ENCODE data around the gene ALDH1L2. TPM values are rescaled to one million over a fixed set of nuclear protein-coding genes. Genes with fewer than 3 reads are reported as not detected.

Gene ALDH1L2
- total RNA-seq, 1 donor from 2014 or later, result 68.9 TPM

DNA sequence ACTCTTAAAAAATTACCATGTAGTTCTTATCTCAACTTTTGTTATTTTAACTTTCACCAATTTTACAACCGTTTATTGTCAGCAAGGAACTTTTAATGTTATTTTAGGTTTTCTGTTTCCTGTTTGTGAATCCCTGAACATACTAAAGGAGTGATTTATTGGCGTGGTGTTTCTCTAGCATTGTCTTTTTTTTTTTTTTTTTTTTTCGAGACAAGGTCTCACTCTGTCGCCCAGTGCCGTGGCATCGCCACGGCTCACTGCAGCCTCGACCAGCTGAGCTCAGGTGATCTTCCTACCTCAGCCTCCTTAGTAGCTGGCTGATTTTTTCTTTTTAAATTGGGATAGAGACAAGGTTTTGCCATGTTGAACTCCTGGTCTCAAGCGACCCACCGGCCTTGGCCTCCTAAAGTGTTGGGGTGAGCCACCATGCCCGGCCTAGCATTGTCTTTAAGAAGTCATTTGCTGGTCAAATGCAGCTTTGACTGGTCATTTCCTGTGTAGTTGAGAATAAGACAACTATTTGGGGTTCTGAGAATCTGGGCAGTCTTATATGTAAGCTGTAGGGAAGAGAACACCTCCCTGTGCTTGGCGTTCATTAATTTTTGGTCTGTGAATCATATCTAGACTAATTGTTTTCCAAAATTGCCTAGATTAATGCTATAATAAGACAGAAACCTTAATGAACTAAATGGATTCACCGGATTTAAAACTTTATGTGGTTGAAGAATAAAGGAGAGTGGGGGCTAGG lies 25.4 kb upstream of the ALDH1L2 start:
- peak overlapping the region; percentile 83 to 94 for H3K4me3 ChIP-seq

GRCh38 chr12:105107494-105108371 lies 23.5 kb upstream of the ALDH1L2 start, which contains the start of gene WASHC4:
Gene WASHC4 (plus strand): TSS chr12:105107731. CDS start chr12:105107801, 70 bp downstream.
- Histone ChIP-seq H3K9me3 (no peaks in the 10 kb centered on the region), H3K36me3 (peaks cover 0 to 7% of the 10 kb centered on the region in 2 donors), H3K4me3 (peak within 1 kb of the TSS; percentile 83 to 94), H3K4me1 (peaks cover 6 to 11% of the 10 kb centered on the region in 2 donors), H3K27ac (peak within 1 kb of the TSS; percentile 97 to 98), H3K27me3 (no peaks in the 10 kb centered on the region)
- DNase-seq (ENCODE audit: low spot score in 2 of 2), result peak; percentile 77 to 96
- TF ChIP-seq CTCF (IDR thresholded peaks at IDR 0.05), result no peak
- intact Hi-C loops (cut with DNase I), result loop anchor here (1.0 to 2.0 kb wide), 2 partner anchors 23 to 651 kb away; partner anchors contain the start of genes ALDH1L2 and CHST11

More for the DNA sequence above, 25.4 kb upstream of the ALDH1L2 start:
- Histone ChIP-seq H3K27me3 (no peaks in the 10 kb centered on the region), H3K9me3 (no peaks in the 10 kb centered on the region), H3K36me3 (peaks cover 0 to 11% of the 10 kb centered on the region in 2 donors), H3K27ac (peak overlapping the region; percentile 3 to 48), H3K4me1 (peaks cover 6 to 11% of the 10 kb centered on the region in 2 donors)
- no peak for TF ChIP-seq CTCF (IDR thresholded peaks at IDR 0.05)
- intact Hi-C loops (cut with DNase I), result no loop called here
- DNase-seq (ENCODE audit: low spot score in 2 of 2), result no peak

DNA sequence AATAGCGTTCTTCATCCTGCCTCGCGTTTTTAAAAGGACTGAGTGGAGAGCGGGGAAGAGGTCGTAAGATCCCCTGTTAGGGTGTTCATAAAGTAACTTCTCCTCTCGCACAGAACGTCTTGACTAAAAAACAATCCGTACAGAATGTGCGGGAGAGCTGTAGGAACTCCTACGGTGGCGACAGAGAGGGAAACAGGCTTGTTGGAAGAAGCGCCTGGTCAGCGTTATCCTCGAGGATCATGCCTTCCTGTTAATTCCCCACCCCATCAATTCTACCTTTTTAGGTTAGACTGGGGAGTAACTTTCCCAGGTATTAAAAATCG lies 22.9 kb upstream of the ALDH1L2 start:
- no peaks in the 10 kb centered on the region for H3K9me3 ChIP-seq
- H3K27ac ChIP-seq, result peak overlapping the region; percentile 97 to 98
- peaks cover 6 to 11% of the 10 kb centered on the region in 2 donors for H3K4me1 ChIP-seq
- H3K36me3 ChIP-seq, result peaks cover 0 to 4% of the 10 kb centered on the region in 2 donors
- intact Hi-C loops (cut with DNase I), result loop anchor here (2.0 kb wide), 1 partner anchor 650 kb away; the partner anchor contains the start of gene CHST11
- H3K27me3 ChIP-seq, result no peaks in the 10 kb centered on the region
- no peak for DNase-seq (ENCODE audit: low spot score in 2 of 2)
- H3K4me3 ChIP-seq, result peak overlapping the region; percentile 83 to 94
- no peak for TF ChIP-seq CTCF (IDR thresholded peaks at IDR 0.05)

- Histone ChIP-seq H3K27me3 (no peaks in the 10 kb centered on the region), H3K9me3 (no peaks in the 10 kb centered on the region), H3K27ac (no peak overlapping the region), H3K4me1 (peaks cover 6 to 11% of the 10 kb centered on the region in 2 donors), H3K4me3 (peak overlapping the region; percentile 83 to 94), H3K36me3 (no peaks in the 10 kb centered on the region)
- DNase-seq (ENCODE audit: low spot score in 2 of 2), result no peak
- no peak for TF ChIP-seq CTCF (IDR thresholded peaks at IDR 0.05)
- intact Hi-C loops (cut with DNase I), result loop anchor here (2.0 kb wide), 1 partner anchor 650 kb away; the partner anchor contains the start of gene CHST11
Measured at GRCh38 chr12:105106621-105107020, 22.4 kb upstream of the ALDH1L2 start.

- peaks cover 2 to 5% of the 10 kb centered on the region in 2 donors for H3K4me1 ChIP-seq
- H3K27me3 ChIP-seq, result no peaks in the 10 kb centered on the region
- H3K9me3 ChIP-seq, result no peaks in the 10 kb centered on the region
- H3K27ac ChIP-seq, result no peak overlapping the region
- intact Hi-C loops (cut with DNase I), result no loop called here
- TF ChIP-seq CTCF (IDR thresholded peaks at IDR 0.05), result no peak
- H3K4me3 ChIP-seq, result no peak overlapping the region
- DNase-seq (ENCODE audit: low spot score in 2 of 2), result no peak
- H3K36me3 ChIP-seq, result no peaks in the 10 kb centered on the region
Measured at GRCh38 chr12:105104762-105105161, 20.5 kb upstream of the ALDH1L2 start.
